Loucy (cell line): ENCODE data around the gene TOP3A.
A peak's percentile ranks its signal among the peaks of the same experiment; 100 is the strongest.

ENCODE experiments used
- H2AFZ ChIP-seq: fragments of 200-600 bp; sonication (generic); 2 replicates; pipeline ENCODE4 v1.6.0; 2016; ENCODE audit warnings: antibody characterized with exemption, mild to moderate bottlenecking, low read length, moderate library complexity
- H3F3A ChIP-seq: fragments of 200-600 bp; 2 replicates; pipeline ENCODE4 v1.6.0; 2016; ENCODE audit warnings: antibody characterized with exemption, low read depth, mild to moderate bottlenecking
- H3K27me3 ChIP-seq: fragments of 200-600 bp; sonication (generic); 2 replicates; pipeline ENCODE4 v1.6.1; 2014; ENCODE audit warnings: low read length, mild to moderate bottlenecking; ENCODE audit not compliant: insufficient read depth, poor library complexity, severe bottlenecking
- H3K36me3 ChIP-seq: fragments of 200-600 bp; sonication (generic); 2 replicates; pipeline ENCODE4 v1.6.1; 2016; ENCODE audit warnings: low read length; ENCODE audit not compliant: insufficient read depth
- H3K4me1 ChIP-seq: fragments of 200-600 bp; sonication (generic); 2 replicates; pipeline ENCODE4 v1.5.1; 2014; ENCODE audit warnings: low read length, mild to moderate bottlenecking; ENCODE audit not compliant: insufficient read depth, poor library complexity, severe bottlenecking
- H3K4me2 ChIP-seq: fragments of 200-600 bp; sonication (generic); 2 replicates; pipeline ENCODE4 v1.6.0; 2014; ENCODE audit warnings: antibody characterized with exemption, low read length, low read depth, mild to moderate bottlenecking; ENCODE audit not compliant: poor library complexity, severe bottlenecking
- H3K4me3 ChIP-seq: fragments of 200-600 bp; sonication (generic); 2 replicates; pipeline ENCODE4 v1.5.1; 2014; ENCODE audit warnings: low read length, mild to moderate bottlenecking, mixed read lengths; ENCODE audit not compliant: poor library complexity, severe bottlenecking
- H3K79me2 ChIP-seq: fragments of 200-600 bp; sonication (generic); 2 replicates; pipeline ENCODE4 v1.6.1; 2014; ENCODE audit warnings: low read length; ENCODE audit not compliant: insufficient read depth
- H3K9ac ChIP-seq: fragments of 200-600 bp; sonication (generic); 2 replicates; pipeline ENCODE4 v1.6.0; 2014; ENCODE audit warnings: mild to moderate bottlenecking, low read depth, low read length, moderate library complexity; ENCODE audit not compliant: poor library complexity, severe bottlenecking
- H3K9me2 ChIP-seq: fragments of 200-600 bp; sonication (generic); replicated peaks from 2 replicates; pipeline ENCODE4 v1.6.1; 2016; ENCODE audit warnings: low read depth, low read length, mixed read lengths
- H3K9me3 ChIP-seq: fragments of 200-600 bp; sonication (generic); 2 replicates; pipeline ENCODE4 v1.6.1; 2014; ENCODE audit warnings: mild to moderate bottlenecking, antibody characterized with exemption, low read length, low read depth; ENCODE audit not compliant: insufficient read depth
- H4K20me1 ChIP-seq: fragments of 200-600 bp; sonication (generic); 2 replicates; pipeline ENCODE4 v1.6.0; 2014; ENCODE audit warnings: antibody characterized with exemption, low read length, mild to moderate bottlenecking; ENCODE audit not compliant: insufficient read depth, poor library complexity, severe bottlenecking
- CTCF ChIP-seq: fragments of 200-600 bp; sonication (generic); conservative IDR thresholded peaks from 2 replicates; pipeline ENCODE4 v1.5.1; 2014; ENCODE audit warnings: mild to moderate bottlenecking, antibody characterized with exemption, low read length
- EZH2phosphoT487 ChIP-seq: fragments of 200-600 bp; IDR thresholded peaks from 2 replicates; pipeline ENCODE4 v1.6.1; 2018; ENCODE audit warnings: antibody characterized with exemption, mild to moderate bottlenecking, moderate library complexity, borderline replicate concordance

TOP3A gene, protein sequence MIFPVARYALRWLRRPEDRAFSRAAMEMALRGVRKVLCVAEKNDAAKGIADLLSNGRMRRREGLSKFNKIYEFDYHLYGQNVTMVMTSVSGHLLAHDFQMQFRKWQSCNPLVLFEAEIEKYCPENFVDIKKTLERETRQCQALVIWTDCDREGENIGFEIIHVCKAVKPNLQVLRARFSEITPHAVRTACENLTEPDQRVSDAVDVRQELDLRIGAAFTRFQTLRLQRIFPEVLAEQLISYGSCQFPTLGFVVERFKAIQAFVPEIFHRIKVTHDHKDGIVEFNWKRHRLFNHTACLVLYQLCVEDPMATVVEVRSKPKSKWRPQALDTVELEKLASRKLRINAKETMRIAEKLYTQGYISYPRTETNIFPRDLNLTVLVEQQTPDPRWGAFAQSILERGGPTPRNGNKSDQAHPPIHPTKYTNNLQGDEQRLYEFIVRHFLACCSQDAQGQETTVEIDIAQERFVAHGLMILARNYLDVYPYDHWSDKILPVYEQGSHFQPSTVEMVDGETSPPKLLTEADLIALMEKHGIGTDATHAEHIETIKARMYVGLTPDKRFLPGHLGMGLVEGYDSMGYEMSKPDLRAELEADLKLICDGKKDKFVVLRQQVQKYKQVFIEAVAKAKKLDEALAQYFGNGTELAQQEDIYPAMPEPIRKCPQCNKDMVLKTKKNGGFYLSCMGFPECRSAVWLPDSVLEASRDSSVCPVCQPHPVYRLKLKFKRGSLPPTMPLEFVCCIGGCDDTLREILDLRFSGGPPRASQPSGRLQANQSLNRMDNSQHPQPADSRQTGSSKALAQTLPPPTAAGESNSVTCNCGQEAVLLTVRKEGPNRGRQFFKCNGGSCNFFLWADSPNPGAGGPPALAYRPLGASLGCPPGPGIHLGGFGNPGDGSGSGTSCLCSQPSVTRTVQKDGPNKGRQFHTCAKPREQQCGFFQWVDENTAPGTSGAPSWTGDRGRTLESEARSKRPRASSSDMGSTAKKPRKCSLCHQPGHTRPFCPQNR

GRCh38 chr17:18314731-18315561, at the start of gene TOP3A, which contains the start of gene SMCR8:
Gene TOP3A, minus strand, starts transcription at chr17:18314994. Its CDS starts 216 bp downstream, at chr17:18314778.
Gene SMCR8, plus strand, starts transcription at chr17:18315293. Its CDS starts 497 bp downstream, at chr17:18315790.
- Histone ChIP-seq H2AFZ (peak within 1 kb of the TSS; percentile 86), H3K4me3 (peak within 1 kb of the TSS; percentile 84), H3K9ac (peak within 1 kb of the TSS; percentile 93), H3K79me2 (peaks cover 81% of the 10 kb centered on the region), H3K27me3 (no peaks in the 10 kb centered on the region), H3K4me1 (peaks cover 54% of the 10 kb centered on the region), H4K20me1 (peaks cover 46% of the 10 kb centered on the region), H3F3A (no peaks in the 10 kb centered on the region), H3K36me3 (no peaks in the 10 kb centered on the region), H3K4me2 (peak within 1 kb of the TSS; percentile 86), H3K9me3 (no peaks in the 10 kb centered on the region), H3K9me2 (no peaks in the 10 kb centered on the region)
- TF ChIP-seq CTCF (no peak), EZH2phosphoT487 (no peak)

- Histone ChIP-seq H3K9me3 (no peaks in the 10 kb centered on the region), H2AFZ (no peak overlapping the region), H3F3A (no peaks in the 10 kb centered on the region), H3K4me1 (peaks cover 13% of the 10 kb centered on the region), H3K9me2 (no peaks in the 10 kb centered on the region), H3K4me2 (peak overlapping the region; percentile 100), H4K20me1 (peaks cover 6% of the 10 kb centered on the region), H3K27me3 (no peaks in the 10 kb centered on the region), H3K36me3 (no peaks in the 10 kb centered on the region), H3K79me2 (peaks cover 41% of the 10 kb centered on the region), H3K9ac (peak overlapping the region; percentile 94), H3K4me3 (no peak overlapping the region)
- no peak for TF ChIP-seq CTCF
- TF ChIP-seq EZH2phosphoT487: no peak
These were observed 49.4 kb upstream of the TOP3A start for GRCh38 chr17:18364166-18364565.
